Cortex of kidney (tissue), 1 donor: Measurements from ENCODE around the gene PARD6B.
"Not testable (repeated sequence)": the region's sequence is repeated elsewhere in the genome, so short reads cannot be mapped to it uniquely, and the experiment has no call there.

Source experiments
- DNase-seq: peaks from one replicate; lab custom pipeline; 2025; lab: John Stamatoyannopoulos, UW

The PARD6B gene

GRCh38 chr20:50799890-50800550 lies 68.6 kb downstream of the PARD6B start:
- no peak for DNase-seq

GRCh38 chr20:50800986-50801746 lies 69.8 kb downstream of the PARD6B start:
- not testable (repeated sequence) for DNase-seq

GRCh38 chr20:50801747-50802125 lies 70.4 kb downstream of the PARD6B start:
- no peak for DNase-seq

- DNase-seq: no peak
Observed at GRCh38 chr20:50802289-50802688, 70.9 kb downstream of the PARD6B start.

- DNase-seq: no peak
Observed at GRCh38 chr20:50804437-50805348, 73.3 kb downstream of the PARD6B start.

- DNase-seq: no peak
Observed at GRCh38 chr20:50805349-50805684, 73.9 kb downstream of the PARD6B start.

- DNase-seq: no peak
Observed at GRCh38 chr20:50806126-50806768, 74.9 kb downstream of the PARD6B start.
